Measurements from ENCODE around the gene POMGNT2. TPM values are rescaled to one million over a fixed set of nuclear protein-coding genes. Genes with fewer than 3 reads are reported as not detected.

The POMGNT2 gene
- total and polyA plus RNA-seq, 2 experiments from 2014 or later: 10.7 to 26.1 TPM

GRCh38 chr3:43074482-43074881, 31.4 kb downstream of the POMGNT2 start:
- Histone ChIP-seq H3K36me3 (ENCODE audit: insufficient read depth) (no peaks in the 10 kb centered on the region), H3K79me2 (replicated peaks; ENCODE audit: insufficient read depth) (no peaks in the 10 kb centered on the region), H3K4me1 (ENCODE audit: insufficient read depth) (no peaks in the 10 kb centered on the region), H3K27ac (ENCODE audit: low read depth) (no peak overlapping the region), H3K4me3 (no peak overlapping the region), H3F3A (replicated peaks; ENCODE audit: low read depth) (no peaks in the 10 kb centered on the region), H3K9me2 (ENCODE audit: insufficient read depth) (peaks cover 8% of the 10 kb centered on the region; the same call in 1 of the 2 replicates), H3K27me3 (ENCODE audit: insufficient read depth) (no peaks in the 10 kb centered on the region), H3K4me2 (no peak overlapping the region), H2AFZ (no peak overlapping the region), H4K20me1 (replicated peaks; ENCODE audit: insufficient read depth) (no peaks in the 10 kb centered on the region)
- H3K4me3 Mint-ChIP-seq: no peak overlapping the region
- H3K4me1 Mint-ChIP-seq: no peaks in the 10 kb centered on the region
- no peak overlapping the region for H3K27ac Mint-ChIP-seq
- DNase-seq (ENCODE audit: low spot score) (no peak), ATAC-seq (no peak)
- TF ChIP-seq NANOG (IDR thresholded peaks at IDR 0.05; ENCODE audit: borderline replicate concordance) (no peak), JUNB (IDR thresholded peaks at IDR 0.05; ENCODE audit: unreplicated experiment) (no peak), ETS1 (IDR thresholded peaks at IDR 0.05) (no peak), CTCF (conservative IDR thresholded peaks at IDR 0.05; ENCODE audit: low read depth in 2 of 2) (no peak), EZH2 (IDR thresholded peaks at IDR 0.05; ENCODE audit: low read depth, unreplicated experiment) (no peak), STAT1 (IDR thresholded peaks at IDR 0.05; ENCODE audit: unreplicated experiment) (no peak), POLR2AphosphoS5 (IDR thresholded peaks at IDR 0.05; ENCODE audit: low read depth) (no peak), ZNF114 (CRISPR knock-in tag; IDR thresholded peaks at IDR 0.05) (no peak), EZH2phosphoT487 (IDR thresholded peaks at IDR 0.05; ENCODE audit: unreplicated experiment) (no peak), ZNF331 (CRISPR knock-in tag; IDR thresholded peaks at IDR 0.05; ENCODE audit: low read depth) (no peak), ZNF462 (CRISPR knock-in tag; IDR thresholded peaks at IDR 0.05) (no peak), REST (IDR thresholded peaks at IDR 0.05; ENCODE audit: unreplicated experiment) (no peak), CREB1 (CRISPR knock-in tag; IDR thresholded peaks at IDR 0.05; ENCODE audit: low read depth) (no peak)
- peaks cover 12% of the 10 kb centered on the region for H3K36me3 Mint-ChIP-seq (ENCODE audit: low read depth)
- H3K9me3 Mint-ChIP-seq: peaks cover 5% of the 10 kb centered on the region; the same call in 2 of the 3 replicates
- H3K27me3 Mint-ChIP-seq (ENCODE audit: insufficient read depth, low read depth, poor library complexity): peaks cover 4% of the 10 kb centered on the region
